Bronchial epithelial cell (primary cell): ENCODE results near the gene C1QTNF6. TPM values are rescaled to one million over a fixed set of nuclear protein-coding genes. Genes with fewer than 3 reads are reported as not detected.

Source experiments
- DNase-seq: peaks from one replicate; pipeline ENCODE4 v3.0.0-alpha.2; 2010; ENCODE audit warnings: low read depth
- FAIRE-seq: peaks from 2 replicates; lab custom pipeline; 2011; peaks lifted over from hg19 to GRCh38; lab: Jason Lieb, UNC
- H3K27me3 ChIP-seq: 2 replicates; pipeline ENCODE4 v1.5.1; 2011; ENCODE audit warnings: low read length; ENCODE audit not compliant: control insufficient read depth, insufficient read depth
- H3K36me3 ChIP-seq: 2 replicates; pipeline ENCODE4 v1.5.1; 2011; ENCODE audit warnings: low read length; ENCODE audit not compliant: control insufficient read depth, insufficient read depth
- H3K4me3 ChIP-seq: 2 replicates; pipeline ENCODE4 v1.5.1; 2011; ENCODE audit warnings: mild to moderate bottlenecking, low read depth, low read length, control low read depth
- CTCF ChIP-seq: IDR thresholded peaks from 2 replicates; pipeline ENCODE4 v1.5.1; 2011; ENCODE audit warnings: mild to moderate bottlenecking, moderate library complexity, low read length, control low read depth, inconsistent platforms; ENCODE audit not compliant: insufficient read depth, severe bottlenecking
- total RNA-seq: library from RNA; depleted of rRNA; stranded (reverse); fragments of >200 nt; gene quantifications from 2 replicates; pipeline ENCODE4 v1.2.1, GENCODE V29; 2014

The C1QTNF6 gene
- total RNA-seq, 1 donor from 2014 or later: 2.9 TPM

GRCh38 chr22:37195921-37196320, 7.9 kb upstream of the C1QTNF6 start:
- DNase-seq (peak; percentile 82), FAIRE-seq (no peak)
- no peak for TF ChIP-seq CTCF

GRCh38 chr22:37194750-37195149, 6.7 kb upstream of the C1QTNF6 start:
- H3K36me3 ChIP-seq: no peaks in the 10 kb centered on the region
- no peak for DNase-seq
- no peaks in the 10 kb centered on the region for H3K27me3 ChIP-seq
- FAIRE-seq: no peak
- no peak overlapping the region for H3K4me3 ChIP-seq
- no peak for TF ChIP-seq CTCF

More at GRCh38 chr22:37195921-37196320, 7.9 kb upstream of the C1QTNF6 start:
- H3K27me3 ChIP-seq: no peaks in the 10 kb centered on the region
- H3K4me3 ChIP-seq: no peak overlapping the region
- no peaks in the 10 kb centered on the region for H3K36me3 ChIP-seq

GRCh38 chr22:37193629-37194191, 5.7 kb upstream of the C1QTNF6 start:
- TF ChIP-seq CTCF: no peak
- FAIRE-seq (no peak), DNase-seq (no peak)
- no peak overlapping the region for H3K4me3 ChIP-seq
- H3K27me3 ChIP-seq: no peaks in the 10 kb centered on the region
- no peaks in the 10 kb centered on the region for H3K36me3 ChIP-seq

- H3K27me3 ChIP-seq: no peaks in the 10 kb centered on the region
- no peak overlapping the region for H3K4me3 ChIP-seq
- DNase-seq (no peak), FAIRE-seq (no peak)
- no peak for TF ChIP-seq CTCF
- no peaks in the 10 kb centered on the region for H3K36me3 ChIP-seq
These were observed 4.7 kb upstream of the C1QTNF6 start for GRCh38 chr22:37192741-37193140.

- FAIRE-seq: no peak
- H3K4me3 ChIP-seq: no peak overlapping the region
- no peak for DNase-seq
- no peaks in the 10 kb centered on the region for H3K27me3 ChIP-seq
- no peaks in the 10 kb centered on the region for H3K36me3 ChIP-seq
- TF ChIP-seq CTCF: no peak
These were observed 4.2 kb upstream of the C1QTNF6 start for GRCh38 chr22:37192204-37192603.

GRCh38 chr22:37190262-37190780, 2.3 kb upstream of the C1QTNF6 start:
- H3K36me3 ChIP-seq: no peaks in the 10 kb centered on the region
- FAIRE-seq: no peak
- TF ChIP-seq CTCF: no peak
- H3K27me3 ChIP-seq: no peaks in the 10 kb centered on the region
- peak; percentile 16 for DNase-seq
- H3K4me3 ChIP-seq: no peak overlapping the region
